WTC11 (cell line): ENCODE measurements around the gene INPP4B.

Experiments
- ZNF138 ChIP-seq: sonication (generic); formaldehyde crosslinking; conservative IDR thresholded peaks from 2 replicates; pipeline ENCODE4 v1.8.1; 2022; ENCODE audit warnings: mild to moderate bottlenecking, moderate library complexity, missing genetic modification reagents
- TF ChIP-seq, protein P1 (sequence below): sonication (generic); formaldehyde crosslinking; IDR thresholded peaks from 2 replicates; pipeline ENCODE4 v1.8.1; 2023; ENCODE audit warnings: mild to moderate bottlenecking, missing genetic modification reagents, moderate library complexity
- TF ChIP-seq, protein P2 (sequence below): sonication (generic); formaldehyde crosslinking; IDR thresholded peaks from 2 replicates; pipeline ENCODE4 v1.8.0; 2022; ENCODE audit warnings: mild to moderate bottlenecking, missing genetic modification reagents
- TF ChIP-seq, protein P3 (sequence below): fragments of 200-600 bp; IDR thresholded peaks from 2 replicates; pipeline ENCODE4 v1.8.0; 2022; ENCODE audit warnings: antibody characterized with exemption

DNA sequence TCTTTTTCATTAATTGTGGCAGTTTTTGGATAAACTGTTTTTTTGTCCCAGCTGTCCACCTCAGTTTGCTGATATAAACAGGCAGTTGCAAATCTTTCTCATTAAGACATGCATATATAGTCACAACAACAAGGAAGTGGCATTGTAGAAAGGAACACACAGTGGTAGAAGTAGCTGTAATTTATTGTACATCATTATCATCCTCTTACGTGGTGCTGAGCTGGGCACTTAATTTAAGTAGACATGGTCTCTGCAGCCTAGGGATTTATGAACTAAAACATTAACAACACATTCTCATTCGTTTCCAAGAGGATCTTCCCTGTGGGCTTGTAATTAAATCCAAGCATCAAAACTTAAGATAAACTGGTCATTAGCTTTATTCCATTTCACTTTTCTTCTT lies 500.2 kb downstream of the INPP4B start:
- TF ChIP-seq, protein P1, sequence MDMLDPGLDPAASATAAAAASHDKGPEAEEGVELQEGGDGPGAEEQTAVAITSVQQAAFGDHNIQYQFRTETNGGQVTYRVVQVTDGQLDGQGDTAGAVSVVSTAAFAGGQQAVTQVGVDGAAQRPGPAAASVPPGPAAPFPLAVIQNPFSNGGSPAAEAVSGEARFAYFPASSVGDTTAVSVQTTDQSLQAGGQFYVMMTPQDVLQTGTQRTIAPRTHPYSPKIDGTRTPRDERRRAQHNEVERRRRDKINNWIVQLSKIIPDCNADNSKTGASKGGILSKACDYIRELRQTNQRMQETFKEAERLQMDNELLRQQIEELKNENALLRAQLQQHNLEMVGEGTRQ = no peak
- TF ChIP-seq, protein P2, sequence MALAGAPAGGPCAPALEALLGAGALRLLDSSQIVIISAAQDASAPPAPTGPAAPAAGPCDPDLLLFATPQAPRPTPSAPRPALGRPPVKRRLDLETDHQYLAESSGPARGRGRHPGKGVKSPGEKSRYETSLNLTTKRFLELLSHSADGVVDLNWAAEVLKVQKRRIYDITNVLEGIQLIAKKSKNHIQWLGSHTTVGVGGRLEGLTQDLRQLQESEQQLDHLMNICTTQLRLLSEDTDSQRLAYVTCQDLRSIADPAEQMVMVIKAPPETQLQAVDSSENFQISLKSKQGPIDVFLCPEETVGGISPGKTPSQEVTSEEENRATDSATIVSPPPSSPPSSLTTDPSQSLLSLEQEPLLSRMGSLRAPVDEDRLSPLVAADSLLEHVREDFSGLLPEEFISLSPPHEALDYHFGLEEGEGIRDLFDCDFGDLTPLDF (CRISPR knock-in tag) = no peak
- no peak for TF ChIP-seq ZNF138
- TF ChIP-seq, protein P3, sequence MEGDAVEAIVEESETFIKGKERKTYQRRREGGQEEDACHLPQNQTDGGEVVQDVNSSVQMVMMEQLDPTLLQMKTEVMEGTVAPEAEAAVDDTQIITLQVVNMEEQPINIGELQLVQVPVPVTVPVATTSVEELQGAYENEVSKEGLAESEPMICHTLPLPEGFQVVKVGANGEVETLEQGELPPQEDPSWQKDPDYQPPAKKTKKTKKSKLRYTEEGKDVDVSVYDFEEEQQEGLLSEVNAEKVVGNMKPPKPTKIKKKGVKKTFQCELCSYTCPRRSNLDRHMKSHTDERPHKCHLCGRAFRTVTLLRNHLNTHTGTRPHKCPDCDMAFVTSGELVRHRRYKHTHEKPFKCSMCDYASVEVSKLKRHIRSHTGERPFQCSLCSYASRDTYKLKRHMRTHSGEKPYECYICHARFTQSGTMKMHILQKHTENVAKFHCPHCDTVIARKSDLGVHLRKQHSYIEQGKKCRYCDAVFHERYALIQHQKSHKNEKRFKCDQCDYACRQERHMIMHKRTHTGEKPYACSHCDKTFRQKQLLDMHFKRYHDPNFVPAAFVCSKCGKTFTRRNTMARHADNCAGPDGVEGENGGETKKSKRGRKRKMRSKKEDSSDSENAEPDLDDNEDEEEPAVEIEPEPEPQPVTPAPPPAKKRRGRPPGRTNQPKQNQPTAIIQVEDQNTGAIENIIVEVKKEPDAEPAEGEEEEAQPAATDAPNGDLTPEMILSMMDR = no peak
